Endothelial cell of umbilical vein (primary cell): ENCODE results near the gene PCDHGA8. TPM values are rescaled to one million over a fixed set of nuclear protein-coding genes. Genes with fewer than 3 reads are reported as not detected.
"Not testable (repeated sequence)": the region's sequence is repeated elsewhere in the genome, so short reads cannot be mapped to it uniquely, and the experiment has no call there.

Experiments used
- BruUV-seq: library from RNA; stranded (reverse); fragments of 400-500 nt; replicated peaks from 2 replicates; lab custom pipeline; 2021; lab: Mats Ljungman, UMichigan
- CTCF ChIA-PET: fragments of 300-600, 350-600 bp; sonication (Branson Sonifier 250); formaldehyde crosslinking; loops from one replicate; lab custom pipeline; 2021; ENCODE audit warnings: antibody characterized with exemption, inconsistent platforms; lab: Charles Lee
- POLR2A ChIA-PET: fragments of 300-600, 350-600 bp; sonication (Branson Sonifier 250); formaldehyde crosslinking; loops from one replicate; lab custom pipeline; 2021; ENCODE audit warnings: antibody characterized with exemption, inconsistent platforms; lab: Charles Lee
- DNase-seq: peaks from one replicate; pipeline ENCODE4 v3.0.0-alpha.2; 2011; ENCODE audit warnings: low read depth, low spot score
- FAIRE-seq: peaks from 2 replicates; lab custom pipeline; 2011; peaks lifted over from hg19 to GRCh38; lab: Jason Lieb, UNC
- H2AFZ ChIP-seq: 2 replicates; pipeline ENCODE4 v1.6.0; 2012; ENCODE audit warnings: low read depth, low read length, control low read depth, inconsistent platforms
- H3K27ac ChIP-seq: 2 replicates; pipeline ENCODE4 v1.5.1; 2011; ENCODE audit warnings: low read depth, mild to moderate bottlenecking, control low read depth, low read length, moderate library complexity; ENCODE audit not compliant: insufficient read depth
- H3K27me3 ChIP-seq, 2 experiments: 2 replicates each; pipeline versions ENCODE4 v1.6.0 to v1.6.1; 2011; ENCODE audit warnings: low read length in 2 of 2, mixed read lengths in 1 of 2; ENCODE audit not compliant: control insufficient read depth in 2 of 2, insufficient read depth in 2 of 2
- H3K36me3 ChIP-seq, 2 experiments: 2 replicates in 1 of 2; 3 replicates in 1 of 2; pipeline ENCODE4 v1.5.1; 2011; ENCODE audit warnings: low read length in 2 of 2, mild to moderate bottlenecking in 1 of 2, moderate library complexity in 1 of 2; ENCODE audit not compliant: control insufficient read depth in 2 of 2, insufficient read depth in 2 of 2; ENCODE audit errors: extremely low read depth in 1 of 2
- H3K4me1 ChIP-seq: 3 replicates; pipeline ENCODE4 v1.5.1; 2011; ENCODE audit warnings: mild to moderate bottlenecking, low read length; ENCODE audit not compliant: control insufficient read depth, insufficient read depth; ENCODE audit errors: extremely low read depth
- H3K4me2 ChIP-seq: 2 replicates; pipeline ENCODE4 v1.6.1; 2011; ENCODE audit warnings: low read length, control low read depth, mixed read lengths; ENCODE audit not compliant: insufficient read depth
- H3K4me3 ChIP-seq, 3 experiments: fragments of 200-600 bp in 1 of 3; sonication (generic), shearing (Covaris generic) in 1 of 3; replicated peaks in 1 of 3; 2 replicates each; pipeline ENCODE4 v1.5.1; 2011 to 2016; ENCODE audit warnings: control low read depth in 3 of 3, low read length in 3 of 3, mild to moderate bottlenecking in 2 of 3, inconsistent platforms in 1 of 3, low read depth in 1 of 3, moderate library complexity in 1 of 3; ENCODE audit not compliant: insufficient read depth in 1 of 3
- H3K79me2 ChIP-seq: 2 replicates; pipeline ENCODE4 v1.6.0; 2012; ENCODE audit warnings: low read length, inconsistent platforms; ENCODE audit not compliant: control insufficient read depth, insufficient read depth
- H3K9ac ChIP-seq: replicated peaks from 2 replicates; pipeline ENCODE3; 2011; ENCODE audit warnings: low read length, control low read depth; ENCODE audit not compliant: insufficient read depth; ENCODE audit errors: extremely low read depth
- H3K9me1 ChIP-seq: replicated peaks from 3 replicates; pipeline ENCODE4 v1.6.0; 2011; ENCODE audit warnings: mild to moderate bottlenecking, low read length; ENCODE audit not compliant: control insufficient read depth, insufficient read depth; ENCODE audit errors: extremely low read depth
- H3K9me3 ChIP-seq: replicated peaks from 2 replicates; pipeline ENCODE4 v1.5.1; 2012; ENCODE audit warnings: low read length, inconsistent platforms; ENCODE audit not compliant: control insufficient read depth, insufficient read depth
- H4K20me1 ChIP-seq: replicated peaks from 2 replicates; pipeline ENCODE3; 2011; ENCODE audit warnings: mild to moderate bottlenecking, low read length; ENCODE audit not compliant: control insufficient read depth, insufficient read depth; ENCODE audit errors: extremely low read depth
- CTCF ChIP-seq, 2 donors: IDR thresholded peaks; 1 replicate in 1 of 2; 2 replicates in 1 of 2; pipeline ENCODE4 v1.5.1; 2011; ENCODE audit warnings: low read length in 2 of 2, mild to moderate bottlenecking in 2 of 2, moderate library complexity in 2 of 2, control low read depth in 1 of 2, inconsistent platforms in 1 of 2, low read depth in 1 of 2; ENCODE audit not compliant: insufficient read depth in 1 of 2; ENCODE audit errors: extremely low read depth in 1 of 2
- FOS ChIP-seq: IDR thresholded peaks from 2 replicates; pipeline ENCODE4 v1.6.1; 2011; ENCODE audit warnings: mild to moderate bottlenecking, low read length, moderate library complexity, borderline replicate concordance; ENCODE audit not compliant: insufficient read depth
- GATA2 ChIP-seq: IDR thresholded peaks from 2 replicates; pipeline ENCODE4 v1.7.0; 2011; ENCODE audit warnings: low read depth, mild to moderate bottlenecking, moderate library complexity, mixed read lengths, low read length; ENCODE audit not compliant: insufficient read length, insufficient read depth
- MAX ChIP-seq: IDR thresholded peaks from 2 replicates; pipeline ENCODE4 v1.6.1; 2011; ENCODE audit not compliant: insufficient read depth, insufficient read length
- dilution Hi-C: fragments of 300-500 bp; cut with MboI; formaldehyde crosslinking; loops from one replicate; pipeline ENCODE4 v1.15.0; 2019; ENCODE audit warnings: low sequenced_read_pairs; ENCODE audit not compliant: extremely low pct_ligation_motif_present
- intact Hi-C: fragments of 100-400 bp; cut with micrococcal nuclease; formaldehyde crosslinking; loops from one replicate; pipeline ENCODE4 v1.10.0; 2022
- polyA plus RNA-seq, 4 experiments: library from polyadenylated mRNA; depleted of rRNA in 3 of 4; stranded (reverse) in 3 of 4; unstranded in 1 of 4; fragments of >200 nt; gene quantifications; 2 replicates each; pipeline versions ENCODE4 v1.2.1 to v1.2.3, GENCODE V29; 2011 to 2012; ENCODE audit warnings: missing spikeins in 1 of 4
- total RNA-seq: library from RNA; stranded (reverse); gene quantifications from 2 replicates; pipeline ENCODE4 v1.2.3, GENCODE V29; 2021

PCDHGA8 gene
- total and polyA plus RNA-seq, 2 donors (not counting 3 experiments of a cell fraction or from before 2014, with no cell fraction given) = 0.44 to 0.95 TPM

GRCh38 chr5:141387557-141388311 lies 4.7 kb upstream of the PCDHGA8 start, which contains the start of gene PCDHGB4:
Gene PCDHGB4 (plus strand): TSS chr5:141387698. CDS start chr5:141387885, 187 bp downstream.
- CTCF ChIA-PET = interaction anchor here (0.7 to 4.1 kb wide), 19 partner anchors 9 to 232 kb away, joined by 3 to 32 read pairs (median 7); partner anchors contain the start of genes PCDHB14, PCDHGA10, PCDHGA11 and PCDHGA12
- FAIRE-seq (peak; percentile 87), DNase-seq (peak; percentile 30)
- H3K9me1 ChIP-seq, H2AFZ ChIP-seq, intact Hi-C loops, H3K9me3 ChIP-seq, H3K4me1 ChIP-seq, H3K9ac ChIP-seq, H3K79me2 ChIP-seq, H3K36me3 ChIP-seq, dilution Hi-C loops, H4K20me1 ChIP-seq, POLR2A ChIA-PET, H3K27ac ChIP-seq: not testable (repeated sequence)
- BruUV-seq = TSS peak; percentile 23
- peak; percentile 46 to 51 for TF ChIP-seq CTCF (IDR thresholded peaks at IDR 0.05; ENCODE audit: extremely low read depth in 1 of 2, insufficient read depth in 1 of 2, low read depth in 1 of 2, low read length in 2 of 2)
- H3K27me3 ChIP-seq = peaks cover 36 to 78% of the 10 kb centered on the region in 2 experiments
- H3K4me2 ChIP-seq = peak within 1 kb of the TSS; percentile 18
- peak within 1 kb of the TSS in 2 of 3 experiments; percentile 9 to 22 for H3K4me3 ChIP-seq

GRCh38 chr5:141388661-141389060 lies 3.8 kb upstream of the PCDHGA8 start:
- no peak for DNase-seq
- CTCF ChIA-PET = interaction anchor here (1.6 to 4.1 kb wide), 5 partner anchors 9 to 175 kb away, joined by 4 to 32 read pairs (median 15); partner anchors contain the start of genes PCDHGA3, PCDHGA6 and PCDHGB5
- POLR2A ChIA-PET = no interaction called here
- no peaks in the 10 kb centered on the region for H3K4me1 ChIP-seq
- H4K20me1 ChIP-seq = no peaks in the 10 kb centered on the region
- intact Hi-C loops (no loop called here), dilution Hi-C loops (no loop called here)
- no peak overlapping the region for H3K4me2 ChIP-seq
- peaks cover 31 to 80% of the 10 kb centered on the region in 2 experiments for H3K27me3 ChIP-seq
- FAIRE-seq = no peak
- no TSS peak for BruUV-seq
- H3K27ac ChIP-seq = no peak overlapping the region
- no peaks in the 10 kb centered on the region for H3K9me3 ChIP-seq
- no peaks in the 10 kb centered on the region for H3K9me1 ChIP-seq
- no peak overlapping the region for H3K9ac ChIP-seq
- H3K4me3 ChIP-seq = no peak overlapping the region
- H2AFZ ChIP-seq = no peak overlapping the region
- no peaks in the 10 kb centered on the region for H3K79me2 ChIP-seq
- TF ChIP-seq MAX = no peak
- no peak for TF ChIP-seq GATA2
- TF ChIP-seq FOS = no peak
- H3K36me3 ChIP-seq = no peaks in the 10 kb centered on the region
